Mesothelial cell of epicardium (in vitro differentiated cells): ENCODE data around the gene KRT27. TPM values are rescaled to one million over a fixed set of nuclear protein-coding genes. Genes with fewer than 3 reads are reported as not detected.
A peak's percentile ranks its signal among the peaks of the same experiment; 100 is the strongest.

ENCODE experiments used
- DNase-seq, 2 experiments: peaks; one replicate each; pipeline ENCODE4 v3.0.0; 2021; ENCODE audit warnings: low spot score in 2 of 2; ENCODE audit not compliant: unreplicated experiment in 2 of 2
- H3K27ac Mint-ChIP-seq: 2 replicates; pipeline ENCODE4 v1.8.0; 2021; ENCODE audit warnings: mixed read lengths
- H3K27me3 Mint-ChIP-seq: 2 replicates; pipeline ENCODE4 v1.8.0; 2021; ENCODE audit warnings: low read depth, mixed read lengths
- H3K36me3 Mint-ChIP-seq: 2 replicates; pipeline ENCODE4 v1.8.0; 2021; ENCODE audit warnings: mixed read lengths
- H3K4me1 Mint-ChIP-seq: 2 replicates; pipeline ENCODE4 v1.8.0; 2021; ENCODE audit warnings: mixed read lengths
- H3K4me3 Mint-ChIP-seq: 2 replicates; pipeline ENCODE4 v1.8.0; 2021; ENCODE audit warnings: mild to moderate bottlenecking, moderate library complexity, mixed read lengths
- H3K9me3 Mint-ChIP-seq: 2 replicates; pipeline ENCODE4 v1.8.0; 2021; ENCODE audit warnings: mixed read lengths
- total RNA-seq: library from RNA; stranded (reverse); gene quantifications from 3 replicates; pipeline ENCODE4 v1.2.1, GENCODE V29; 2021
- TF ChIP-seq, protein P1 (sequence below): fragments of 200-600 bp; sonication (generic); IDR thresholded peaks from one replicate; pipeline ENCODE4 v1.5.0; 2021; ENCODE audit warnings: antibody characterized with exemption; ENCODE audit not compliant: unreplicated experiment

KRT27 gene
- total RNA-seq, 1 donor from 2014 or later = not detected

DNA sequence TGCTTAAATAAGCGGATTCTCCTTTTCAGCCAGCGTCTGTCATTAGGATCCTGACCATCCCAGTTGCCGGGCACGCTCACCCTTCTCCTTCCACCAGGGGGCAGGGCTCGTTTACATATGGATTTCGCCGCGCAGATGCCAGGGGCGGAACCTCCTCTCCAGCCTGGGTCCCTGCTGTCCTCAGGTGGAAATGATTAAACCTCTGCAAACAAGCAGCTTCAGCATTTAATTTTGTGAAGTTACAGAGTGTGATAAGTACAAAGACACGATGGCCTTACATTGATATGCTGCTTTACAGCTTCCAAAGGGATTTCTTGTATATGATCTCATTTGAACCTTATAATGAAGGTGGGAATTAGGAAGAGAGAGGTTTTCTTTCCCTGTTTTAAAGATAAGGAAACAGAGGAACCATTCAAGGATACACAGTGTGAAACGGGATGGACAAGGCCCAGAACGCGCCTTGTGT, 21.3 kb upstream of the KRT27 start:
- H3K27ac Mint-ChIP-seq = no peak overlapping the region
- H3K4me1 Mint-ChIP-seq = peaks cover 2% of the 10 kb centered on the region
- no peak overlapping the region for H3K4me3 Mint-ChIP-seq
- no peaks in the 10 kb centered on the region for H3K36me3 Mint-ChIP-seq
- H3K9me3 Mint-ChIP-seq = no peaks in the 10 kb centered on the region
- peak; percentile 65 to 88 for DNase-seq
- peaks cover 53% of the 10 kb centered on the region for H3K27me3 Mint-ChIP-seq
- TF ChIP-seq, protein P1, sequence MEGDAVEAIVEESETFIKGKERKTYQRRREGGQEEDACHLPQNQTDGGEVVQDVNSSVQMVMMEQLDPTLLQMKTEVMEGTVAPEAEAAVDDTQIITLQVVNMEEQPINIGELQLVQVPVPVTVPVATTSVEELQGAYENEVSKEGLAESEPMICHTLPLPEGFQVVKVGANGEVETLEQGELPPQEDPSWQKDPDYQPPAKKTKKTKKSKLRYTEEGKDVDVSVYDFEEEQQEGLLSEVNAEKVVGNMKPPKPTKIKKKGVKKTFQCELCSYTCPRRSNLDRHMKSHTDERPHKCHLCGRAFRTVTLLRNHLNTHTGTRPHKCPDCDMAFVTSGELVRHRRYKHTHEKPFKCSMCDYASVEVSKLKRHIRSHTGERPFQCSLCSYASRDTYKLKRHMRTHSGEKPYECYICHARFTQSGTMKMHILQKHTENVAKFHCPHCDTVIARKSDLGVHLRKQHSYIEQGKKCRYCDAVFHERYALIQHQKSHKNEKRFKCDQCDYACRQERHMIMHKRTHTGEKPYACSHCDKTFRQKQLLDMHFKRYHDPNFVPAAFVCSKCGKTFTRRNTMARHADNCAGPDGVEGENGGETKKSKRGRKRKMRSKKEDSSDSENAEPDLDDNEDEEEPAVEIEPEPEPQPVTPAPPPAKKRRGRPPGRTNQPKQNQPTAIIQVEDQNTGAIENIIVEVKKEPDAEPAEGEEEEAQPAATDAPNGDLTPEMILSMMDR = peak; percentile 91

DNA sequence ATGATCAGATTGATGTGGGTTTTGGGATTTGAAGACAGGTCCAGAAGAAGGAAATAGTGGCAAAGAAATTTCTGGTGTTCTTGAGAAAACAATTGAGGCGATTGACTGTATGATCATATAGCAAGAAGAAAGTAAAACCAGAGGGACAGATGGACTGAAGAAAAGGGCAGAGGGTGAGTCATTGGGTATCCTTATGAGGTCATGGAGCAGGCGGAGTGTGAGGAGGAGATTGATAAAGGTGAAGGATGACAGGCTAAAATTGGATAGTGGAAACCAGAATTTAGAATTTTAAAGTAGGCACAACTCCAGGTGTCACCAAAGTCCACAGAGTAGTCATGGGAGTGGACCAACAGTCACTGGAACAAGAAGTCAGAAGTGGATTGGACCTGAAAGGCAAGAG, 18.8 kb upstream of the KRT27 start:
- Mint-ChIP-seq H3K4me3 (no peak overlapping the region), H3K27ac (no peak overlapping the region), H3K27me3 (peaks cover 48% of the 10 kb centered on the region), H3K36me3 (no peaks in the 10 kb centered on the region), H3K4me1 (peaks cover 2% of the 10 kb centered on the region), H3K9me3 (no peaks in the 10 kb centered on the region)
- DNase-seq = no peak
- TF ChIP-seq, protein P1 = no peak

DNA sequence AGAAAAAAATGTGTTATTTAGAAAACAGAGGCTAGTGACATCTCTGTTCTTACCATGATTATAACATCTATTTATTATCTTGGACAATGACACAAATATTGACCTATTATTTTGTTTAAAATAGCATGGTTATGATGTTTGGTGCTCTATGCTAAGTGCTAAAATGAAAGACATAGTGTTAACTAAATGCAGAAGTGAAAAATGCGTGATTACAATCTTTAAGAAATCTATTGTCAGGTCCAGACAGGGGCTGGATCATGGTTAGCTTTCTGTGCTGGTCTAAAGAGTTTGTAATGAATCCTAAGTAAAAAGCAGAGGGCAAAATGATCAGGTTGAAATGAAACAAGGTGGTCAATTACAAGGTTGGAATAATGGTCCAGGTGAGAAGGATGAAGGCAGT, 18.0 kb upstream of the KRT27 start:
- Mint-ChIP-seq H3K4me3 (no peak overlapping the region), H3K27me3 (peaks cover 46% of the 10 kb centered on the region), H3K36me3 (no peaks in the 10 kb centered on the region), H3K27ac (no peak overlapping the region), H3K9me3 (no peaks in the 10 kb centered on the region), H3K4me1 (peaks cover 2% of the 10 kb centered on the region)
- TF ChIP-seq, protein P1 = no peak
- DNase-seq = no peak

DNA sequence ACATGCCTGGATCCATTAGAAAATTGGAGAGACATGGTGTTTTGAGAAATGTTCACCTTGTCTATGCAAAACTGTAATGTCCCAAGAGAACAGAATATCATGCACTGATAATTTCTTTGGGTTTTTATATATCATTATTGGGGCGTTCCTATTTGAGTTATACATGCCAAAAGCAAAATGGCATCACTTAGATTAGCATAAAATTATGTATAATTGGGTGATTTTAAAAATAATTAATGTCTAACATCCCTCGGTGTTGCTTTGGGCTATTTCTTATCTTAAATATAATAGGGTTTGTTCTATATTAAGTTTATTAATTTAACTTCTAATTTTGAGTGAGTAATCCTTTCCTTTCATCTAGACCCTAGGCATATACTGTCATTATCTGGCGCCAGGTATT, 17.5 kb upstream of the KRT27 start, which contains the start of gene KRT28:
KRT28 (minus strand) TSS at position 101 of the 400 bp plus-strand sequence; CDS start at position 35, 66 bp downstream.
- Mint-ChIP-seq H3K4me3 (no peak within 1 kb of the TSS), H3K27me3 (peaks cover 46% of the 10 kb centered on the region), H3K27ac (no peak within 1 kb of the TSS), H3K36me3 (no peaks in the 10 kb centered on the region), H3K9me3 (no peaks in the 10 kb centered on the region), H3K4me1 (peaks cover 2% of the 10 kb centered on the region)
- no peak for DNase-seq
- TF ChIP-seq, protein P1 = no peak

DNA sequence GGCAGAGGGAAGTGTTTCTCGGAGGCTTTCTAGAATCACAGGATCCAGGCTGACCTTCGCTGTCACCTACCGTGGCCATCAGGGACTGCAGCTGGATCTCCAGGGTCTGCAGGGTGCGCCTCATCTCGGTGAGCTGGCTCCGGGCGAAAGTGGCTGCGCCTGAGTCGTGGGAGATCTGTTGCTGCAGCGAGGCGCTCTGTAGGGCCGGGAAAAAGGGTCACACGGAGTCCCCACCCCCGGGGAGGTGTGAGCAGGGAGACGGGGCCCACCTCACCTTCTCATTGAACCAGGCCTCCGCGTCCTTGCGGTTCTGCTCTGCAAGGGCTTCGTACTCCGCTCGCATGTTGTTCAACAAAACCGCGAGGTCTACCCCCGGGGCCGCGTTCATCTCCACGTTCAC, 14.5 kb upstream of the KRT27 start:
- no peak overlapping the region for H3K4me3 Mint-ChIP-seq
- no peaks in the 10 kb centered on the region for H3K9me3 Mint-ChIP-seq
- no peak for DNase-seq
- no peaks in the 10 kb centered on the region for H3K36me3 Mint-ChIP-seq
- H3K27me3 Mint-ChIP-seq = peaks cover 49% of the 10 kb centered on the region
- TF ChIP-seq, protein P1 = no peak
- no peaks in the 10 kb centered on the region for H3K4me1 Mint-ChIP-seq
- no peak overlapping the region for H3K27ac Mint-ChIP-seq
